GM12864 (cell line): ENCODE results near the gene CHMP1B.
"Not testable (repeated sequence)": the region's sequence is repeated elsewhere in the genome, so short reads cannot be mapped to it uniquely, and the experiment has no call there.

Experiments
- DNase-seq: peaks from one replicate; pipeline ENCODE4 v3.0.0-alpha.2; 2011; ENCODE audit warnings: low read depth
- H3K4me3 ChIP-seq: 2 replicates; pipeline ENCODE4 v1.5.1; 2011; ENCODE audit warnings: mild to moderate bottlenecking, low read depth, low read length, control low read depth
- TF ChIP-seq, protein P1 (sequence below): IDR thresholded peaks from 2 replicates; pipeline ENCODE4 v1.5.1; 2011; ENCODE audit warnings: low read depth, mild to moderate bottlenecking, moderate library complexity, low read length, control low read depth, inconsistent platforms; ENCODE audit errors: missing control alignments

CHMP1B gene

DNA sequence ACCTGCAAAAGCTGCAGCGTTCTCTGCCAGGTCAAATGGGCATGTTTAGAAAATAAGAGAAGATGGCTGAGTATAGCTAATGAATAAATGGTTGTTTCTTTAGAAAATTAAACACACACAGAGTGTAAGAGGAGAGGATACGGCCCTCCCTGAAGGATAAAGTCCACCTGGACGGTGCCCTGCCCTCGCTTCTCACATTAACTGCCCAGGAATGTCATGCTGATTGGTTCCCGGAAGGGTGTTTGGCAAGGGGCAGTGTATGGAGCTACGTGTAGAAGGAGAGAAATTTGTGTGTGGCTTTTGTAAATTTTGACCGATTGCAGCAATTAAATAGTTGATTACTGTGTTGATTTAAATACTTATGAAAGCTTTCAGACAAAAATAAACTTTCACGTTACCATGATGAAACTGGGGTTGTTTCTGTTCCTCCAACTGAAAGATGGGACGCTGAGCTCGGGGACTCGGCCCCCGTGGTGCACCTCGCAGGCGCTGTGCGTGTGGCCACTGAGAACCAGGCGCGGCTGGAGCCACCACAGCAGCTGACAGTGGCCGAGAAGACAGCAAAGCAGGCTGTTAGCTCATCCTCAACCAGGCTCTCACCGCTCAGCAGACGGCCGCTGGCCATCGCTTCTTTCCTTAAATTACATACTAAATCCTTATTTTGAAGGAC, 34.2 kb downstream of the CHMP1B start:
- no peak for DNase-seq
- TF ChIP-seq, protein P1, sequence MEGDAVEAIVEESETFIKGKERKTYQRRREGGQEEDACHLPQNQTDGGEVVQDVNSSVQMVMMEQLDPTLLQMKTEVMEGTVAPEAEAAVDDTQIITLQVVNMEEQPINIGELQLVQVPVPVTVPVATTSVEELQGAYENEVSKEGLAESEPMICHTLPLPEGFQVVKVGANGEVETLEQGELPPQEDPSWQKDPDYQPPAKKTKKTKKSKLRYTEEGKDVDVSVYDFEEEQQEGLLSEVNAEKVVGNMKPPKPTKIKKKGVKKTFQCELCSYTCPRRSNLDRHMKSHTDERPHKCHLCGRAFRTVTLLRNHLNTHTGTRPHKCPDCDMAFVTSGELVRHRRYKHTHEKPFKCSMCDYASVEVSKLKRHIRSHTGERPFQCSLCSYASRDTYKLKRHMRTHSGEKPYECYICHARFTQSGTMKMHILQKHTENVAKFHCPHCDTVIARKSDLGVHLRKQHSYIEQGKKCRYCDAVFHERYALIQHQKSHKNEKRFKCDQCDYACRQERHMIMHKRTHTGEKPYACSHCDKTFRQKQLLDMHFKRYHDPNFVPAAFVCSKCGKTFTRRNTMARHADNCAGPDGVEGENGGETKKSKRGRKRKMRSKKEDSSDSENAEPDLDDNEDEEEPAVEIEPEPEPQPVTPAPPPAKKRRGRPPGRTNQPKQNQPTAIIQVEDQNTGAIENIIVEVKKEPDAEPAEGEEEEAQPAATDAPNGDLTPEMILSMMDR: no peak
- no peak overlapping the region for H3K4me3 ChIP-seq

DNA sequence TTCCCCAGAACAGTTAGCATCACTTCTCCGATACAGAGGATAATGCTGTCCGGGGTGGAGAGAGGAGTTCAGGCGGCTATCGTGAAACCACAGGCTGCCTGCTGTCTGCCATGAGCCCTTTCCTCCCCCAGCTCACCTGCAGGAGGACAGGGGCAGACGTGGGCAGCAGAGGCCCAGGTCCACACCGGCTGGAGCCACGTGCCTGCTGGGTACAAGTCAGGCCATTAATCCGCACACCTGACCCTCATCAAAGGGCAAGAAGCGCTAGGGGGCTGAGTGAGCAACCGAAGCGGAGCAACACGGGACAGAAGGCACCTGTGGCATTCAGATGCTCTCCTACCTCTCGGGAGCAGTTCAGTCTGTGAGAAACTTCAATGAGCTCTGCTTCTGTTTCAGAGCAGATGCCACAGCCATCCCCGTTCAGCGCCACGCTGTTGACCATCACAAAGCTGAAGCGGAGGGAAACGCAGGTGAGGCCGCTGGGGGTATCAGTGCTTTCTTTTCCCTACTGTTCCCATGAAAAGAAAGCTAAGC, 35.4 kb downstream of the CHMP1B start:
- no peak overlapping the region for H3K4me3 ChIP-seq
- TF ChIP-seq, protein P1: no peak
- no peak for DNase-seq

DNA sequence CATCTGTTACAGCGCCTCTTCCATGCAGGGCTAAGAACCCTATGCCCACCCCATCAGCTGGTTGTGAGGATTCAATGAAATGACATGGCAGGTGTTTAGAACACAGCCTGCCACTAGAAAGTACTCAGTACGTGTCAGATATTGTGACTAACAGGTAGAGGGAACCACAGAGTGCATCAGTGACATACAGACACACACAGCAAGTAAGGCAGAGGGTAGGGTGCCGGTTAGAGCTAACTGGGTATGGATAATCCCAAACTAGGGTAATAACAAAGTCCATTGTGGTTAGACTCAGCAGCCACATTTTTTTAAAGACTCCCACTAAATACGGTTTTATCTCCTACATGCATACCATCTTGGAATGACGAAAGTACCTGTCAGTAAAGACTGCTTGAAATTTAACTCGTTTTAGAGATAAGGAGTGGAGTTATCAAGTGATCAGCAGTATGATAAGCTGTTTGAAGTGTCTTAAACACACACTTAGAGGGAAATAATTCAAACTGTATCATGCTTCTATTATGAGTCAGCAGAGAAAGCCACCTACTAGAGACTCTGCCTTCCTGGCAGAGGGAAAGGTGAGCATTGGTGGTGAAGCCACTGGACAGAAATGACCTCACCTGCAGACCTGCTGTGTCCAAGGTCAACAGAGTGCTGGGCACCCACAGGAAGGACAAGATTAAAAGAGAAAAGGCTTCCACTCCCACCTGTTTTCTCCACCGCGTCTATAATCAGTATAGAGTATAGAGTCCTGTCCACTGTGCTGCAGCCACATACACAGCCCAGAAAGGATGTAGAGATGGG, 36.3 kb downstream of the CHMP1B start:
- TF ChIP-seq, protein P1: no peak
- no peak overlapping the region for H3K4me3 ChIP-seq
- no peak for DNase-seq

DNA sequence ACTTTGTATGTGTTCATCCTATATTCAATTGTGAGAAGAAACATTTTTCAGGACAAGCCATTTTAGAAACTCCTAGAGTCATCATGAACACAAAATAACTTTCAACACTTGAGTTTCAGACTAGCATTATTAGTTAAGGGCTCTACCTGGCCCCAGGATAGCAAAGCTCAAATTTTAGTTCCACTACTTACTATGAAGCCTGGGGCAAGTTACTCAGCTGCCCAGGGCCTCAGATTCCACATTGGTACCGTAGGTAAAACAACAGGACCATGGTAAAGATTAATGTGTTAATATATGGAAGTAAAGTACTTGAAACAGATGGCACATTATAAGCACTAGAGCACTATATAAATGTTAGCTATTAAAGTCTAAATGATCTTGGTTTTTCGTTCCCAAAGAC, 37.5 kb downstream of the CHMP1B start:
- TF ChIP-seq, protein P1: no peak
- H3K4me3 ChIP-seq: no peak overlapping the region
- no peak for DNase-seq

DNA sequence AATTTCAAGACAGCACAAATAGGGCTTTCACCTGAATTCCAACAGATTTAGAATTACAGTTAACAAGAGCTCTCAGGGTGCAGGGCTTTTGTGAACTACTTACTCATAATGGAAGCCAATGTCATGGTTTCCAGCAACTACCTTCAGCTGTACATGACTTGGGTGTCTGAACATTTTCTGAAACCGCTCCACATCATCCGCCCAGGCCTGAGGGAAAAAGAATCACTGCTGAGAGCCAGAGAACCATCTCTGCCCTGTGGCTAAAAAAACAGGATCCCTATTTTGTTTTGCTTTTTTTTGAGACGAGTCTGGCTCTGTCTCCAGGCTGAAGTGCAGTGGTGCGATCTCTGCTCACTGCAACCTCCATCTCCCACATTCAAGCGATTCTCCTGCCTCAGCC, 38.1 kb downstream of the CHMP1B start:
- no peak overlapping the region for H3K4me3 ChIP-seq
- TF ChIP-seq, protein P1: no peak
- DNase-seq: no peak

DNA sequence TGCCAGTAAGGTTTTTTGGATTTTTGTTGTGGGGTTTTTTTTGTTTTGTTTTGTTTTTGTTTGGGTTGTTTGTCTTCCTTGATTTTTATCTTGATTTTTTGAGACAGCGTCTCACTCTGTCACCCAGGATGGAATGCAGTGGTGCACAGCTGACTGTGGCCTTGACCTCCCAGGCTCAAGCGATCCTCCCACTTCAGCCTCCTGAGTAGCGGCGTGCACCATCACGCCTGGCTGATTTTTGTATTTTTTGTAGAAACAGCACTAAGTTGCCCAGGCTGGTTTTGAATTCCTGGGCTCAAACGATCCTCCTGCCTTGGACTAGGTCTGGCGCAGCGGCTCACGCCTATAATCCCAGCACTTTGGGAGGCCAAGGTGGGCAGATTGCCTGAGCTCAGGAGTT, 40.5 kb downstream of the CHMP1B start:
- no peak for DNase-seq
- TF ChIP-seq, protein P1: no peak
- H3K4me3 ChIP-seq: no peak overlapping the region

DNA sequence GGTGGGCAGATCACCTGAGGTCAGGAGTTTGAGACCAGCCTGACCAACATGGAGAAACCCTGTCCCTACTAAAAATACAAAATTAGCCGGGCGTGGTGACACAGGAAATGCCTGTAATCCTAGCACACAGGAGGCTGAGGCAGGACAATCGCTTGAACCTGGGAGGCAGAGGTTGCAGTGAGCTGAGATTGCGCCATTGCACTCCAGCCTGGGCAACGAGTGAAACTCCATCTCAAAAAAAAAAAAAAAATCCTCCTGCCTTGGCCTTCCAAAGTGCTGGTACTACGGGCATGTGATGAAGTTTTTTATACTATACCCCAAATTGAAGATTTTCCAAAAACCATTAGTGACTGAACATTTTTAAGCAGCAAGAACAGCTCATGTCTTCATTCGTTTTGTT, 41.2 kb downstream of the CHMP1B start:
- DNase-seq, H3K4me3 ChIP-seq: not testable (repeated sequence)
